HepG2 (cell line): ENCODE data around the gene RPL3. TPM values are rescaled to one million over a fixed set of nuclear protein-coding genes. Genes with fewer than 3 reads are reported as not detected.
A peak's percentile ranks its signal among the peaks of the same experiment; 100 is the strongest.

ENCODE experiments used
- ATAC-seq: fragments of 200-7000 bp; cut with Tn5 transposase; 3 replicates; pipeline ENCODE4 v1.9.1; 2020; ENCODE audit warnings: mild to moderate bottlenecking, moderate library complexity
- BruUV-seq: library from RNA; stranded (reverse); fragments of 400-500 nt; replicated peaks from 2 replicates; lab custom pipeline; 2021; lab: Mats Ljungman, UMichigan
- CTCF ChIA-PET: fragments of 300-600 bp; formaldehyde crosslinking; extraction: SDS; loops from one replicate; lab custom pipeline; 2021; ENCODE audit warnings: low total read pairs, inconsistent platforms, low intra/inter-chr PET ratio; lab: Yijun Ruan, JAX
- POLR2A ChIA-PET: fragments of 350-600 bp; sonication (Branson Sonifier 250); formaldehyde crosslinking; loops from one replicate; lab custom pipeline; 2020; ENCODE audit warnings: antibody characterized with exemption, inconsistent platforms; lab: Yijun Ruan, JAX
- DNase-seq: peaks from one replicate; pipeline ENCODE4 v3.0.0-alpha.2; 2015; ENCODE audit warnings: low spot score
- FAIRE-seq: peaks from 3 replicates; lab custom pipeline; 2011; peaks lifted over from hg19 to GRCh38; lab: Jason Lieb, UNC
- H2AFZ ChIP-seq: one replicate; pipeline ENCODE4 v1.6.1; 2011; ENCODE audit warnings: low read length, inconsistent platforms
- H3K27ac ChIP-seq: fragments of 300-600 bp; 3 replicates; pipeline ENCODE4 v1.8.0; 2011; ENCODE audit warnings: mixed run types, mild to moderate bottlenecking, mixed read lengths, low read length, inconsistent platforms; ENCODE audit not compliant: insufficient read depth; ENCODE audit errors: extremely low read length
- H3K27me3 ChIP-seq, 2 experiments: fragments of 200-600 bp in 1 of 2; 2 replicates in 1 of 2; 3 replicates in 1 of 2; pipeline versions ENCODE4 v1.6.0 to v1.8.0; 2011; ENCODE audit warnings: low read length in 2 of 2, mild to moderate bottlenecking in 2 of 2, moderate library complexity in 2 of 2, inconsistent platforms in 1 of 2; ENCODE audit not compliant: insufficient read depth in 2 of 2, control insufficient read depth in 1 of 2
- H3K36me3 ChIP-seq, 2 experiments: fragments of 200-600 bp in 1 of 2; replicated peaks in 1 of 2; 2 replicates in 1 of 2; 3 replicates in 1 of 2; pipeline versions ENCODE4 v1.5.1 to v1.8.0; 2011; ENCODE audit warnings: low read length in 2 of 2, inconsistent platforms in 1 of 2; ENCODE audit not compliant: insufficient read depth in 2 of 2, control insufficient read depth in 1 of 2
- H3K4me1 ChIP-seq: 2 replicates; pipeline ENCODE4 v1.5.1; 2012; ENCODE audit warnings: low read length, inconsistent platforms; ENCODE audit not compliant: insufficient read depth
- H3K4me2 ChIP-seq: 2 replicates; pipeline ENCODE4 v1.6.0; 2011; ENCODE audit warnings: low read depth, low read length, inconsistent platforms
- H3K4me3 ChIP-seq, 3 experiments: fragments of 200-600 bp in 1 of 3; sonication (generic), shearing (Covaris generic) in 1 of 3; replicated peaks in 1 of 3; 2 replicates each; pipeline ENCODE4 v1.5.1; 2011 to 2016; ENCODE audit warnings: low read length in 3 of 3, inconsistent platforms in 2 of 3, low read depth in 2 of 3, mild to moderate bottlenecking in 2 of 3, control low read depth in 1 of 3, mixed read lengths in 1 of 3; ENCODE audit not compliant: insufficient read depth in 1 of 3
- H3K79me2 ChIP-seq: one replicate; pipeline ENCODE4 v1.6.1; 2011; ENCODE audit warnings: low read length, inconsistent platforms; ENCODE audit not compliant: insufficient read depth
- H3K9ac ChIP-seq: 2 replicates; pipeline ENCODE4 v1.6.0; 2011; ENCODE audit warnings: mild to moderate bottlenecking, low read depth, low read length, inconsistent platforms; ENCODE audit not compliant: insufficient read depth
- H3K9me3 ChIP-seq: 2 replicates; pipeline ENCODE4 v1.5.1; 2012; ENCODE audit warnings: mild to moderate bottlenecking, low read length
- H4K20me1 ChIP-seq: 2 replicates; pipeline ENCODE4 v1.6.0; 2011; ENCODE audit warnings: inconsistent platforms, mild to moderate bottlenecking, low read length, moderate library complexity; ENCODE audit not compliant: insufficient read depth
- CHCHD3 ChIP-seq: sonication (generic); formaldehyde crosslinking; IDR thresholded peaks from 2 replicates; pipeline ENCODE4 v1.8.0; 2022; ENCODE audit warnings: mild to moderate bottlenecking, missing genetic modification reagents, moderate library complexity
- MBD4 ChIP-seq: IDR thresholded peaks from 2 replicates; pipeline ENCODE4 v1.6.1; 2012; ENCODE audit warnings: low read length, inconsistent platforms, borderline replicate concordance
- ZKSCAN1 ChIP-seq: fragments of 150-350 bp; IDR thresholded peaks from 2 replicates; pipeline ENCODE4 v1.6.1; 2014; ENCODE audit warnings: low read length
- ZNF382 ChIP-seq: sonication (generic); formaldehyde crosslinking; IDR thresholded peaks from 2 replicates; pipeline ENCODE4 v1.5.0; 2020; ENCODE audit warnings: missing genetic modification reagents, mild to moderate bottlenecking, borderline replicate concordance
- ZNF768 ChIP-seq: sonication (generic); formaldehyde crosslinking; IDR thresholded peaks from 2 replicates; pipeline ENCODE4 v1.4.0; 2020; ENCODE audit warnings: missing genetic modification reagents
- ZNF850 ChIP-seq: sonication (generic); formaldehyde crosslinking; conservative IDR thresholded peaks from 2 replicates; pipeline ENCODE4 v1.9.0; 2021; ENCODE audit warnings: mild to moderate bottlenecking, missing genetic modification reagents
- WGBS: methylation state at CpG from one replicate; pipeline ENCODE4 v1.1.6; 2017; ENCODE audit warnings: low lambda C conversion rate; 5-methylcytosine and 5-hydroxymethylcytosine counted together
- in situ Hi-C: cut with HindIII; loops from 2 replicates; pipeline ENCODE4 v1.10.0; 2017; ENCODE audit warnings: low pct_unique_long_range_greater_than_20kb; ENCODE audit not compliant: extremely low pct_ligation_motif_present
- intact Hi-C: fragments of 100-400 bp; cut with micrococcal nuclease; formaldehyde crosslinking; loops from one replicate; pipeline ENCODE4 v1.10.0; 2022; ENCODE audit not compliant: unreplicated experiment
- polyA plus RNA-seq, 8 experiments: library from polyadenylated mRNA; depleted of rRNA in 3 of 8; stranded (reverse) in 7 of 8; unstranded in 1 of 8; fragments of >200 nt; fragmentation: Illumina TruSeq in 4 of 8; extraction: Trizol in 4 of 8; gene quantifications; 2 replicates each; pipeline versions ENCODE4 v1.2.1 to v1.2.3, GENCODE V29; 2011 to 2016; ENCODE audit warnings: low read depth in 4 of 8, missing spikeins in 1 of 8, mixed read lengths in 1 of 8; ENCODE audit not compliant: insufficient read depth in 1 of 8
- total RNA-seq, 5 experiments: library from RNA; depleted of rRNA; stranded (reverse); fragments of >200 nt; fragmentation: Illumina TruSeq; extraction: Trizol; gene quantifications; 2 replicates each; pipeline ENCODE4 v1.2.3, GENCODE V29; 2016; ENCODE audit warnings: low read depth in 1 of 5

Gene RPL3
- total and polyA plus RNA-seq, 2 of the 13 experiments (the other 11 are each of a cell fraction or from before 2014, with no cell fraction given), result 1,051 to 3,279 TPM

DNA sequence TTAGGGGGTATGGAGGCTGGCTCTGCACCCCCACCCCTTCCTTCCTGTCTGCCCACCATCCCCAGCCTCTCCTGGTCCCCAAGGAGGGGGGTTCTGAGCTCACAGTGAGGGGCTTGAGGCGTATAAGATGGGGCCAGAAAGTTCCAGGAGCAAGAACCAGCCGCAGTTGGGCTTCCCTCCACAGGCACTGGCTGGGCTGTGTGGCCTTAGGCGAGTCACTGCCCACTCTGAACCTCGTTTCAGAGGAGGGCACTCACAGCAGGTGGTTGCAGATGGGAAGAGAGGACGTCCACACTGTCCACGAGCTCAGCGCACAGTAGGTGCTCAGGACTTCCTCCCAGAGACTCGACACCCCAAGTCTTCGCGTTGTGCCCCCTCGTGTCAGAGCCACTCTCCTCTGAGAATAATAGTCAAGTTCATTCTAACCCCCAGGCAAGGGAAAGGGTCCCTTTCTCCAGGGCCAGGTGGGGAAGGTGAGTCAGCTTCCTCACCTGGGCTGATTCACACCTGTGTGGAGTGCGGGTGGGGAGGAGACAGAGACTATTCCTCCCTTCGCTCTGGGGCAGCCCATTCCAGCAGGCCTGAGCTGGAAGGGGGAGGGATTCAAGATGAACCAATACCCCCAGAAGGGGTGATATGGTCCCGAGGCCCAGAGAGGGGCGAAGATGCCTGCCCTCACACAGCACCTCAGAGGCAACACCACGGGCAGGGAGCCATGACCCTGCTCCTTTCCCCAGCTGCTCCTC, 29.3 kb downstream of the RPL3 start:
- TF ChIP-seq MBD4 (no peak), ZKSCAN1 (peak; percentile 86), ZNF768 (peak; percentile 96)
- Histone ChIP-seq H3K4me1 (peaks cover 75% of the 10 kb centered on the region), H3K36me3 (no peaks in the 10 kb centered on the region), H3K4me2 (peak overlapping the region; percentile 44), H3K4me3 (peak overlapping the region in 1 of 3 experiments; percentile 38; a peak in 1 of 6 replicates), H3K9ac (no peak overlapping the region), H4K20me1 (no peaks in the 10 kb centered on the region), H2AFZ (no peak overlapping the region), H3K27me3 (peaks cover 5 to 13% of the 10 kb centered on the region in 2 experiments; a peak in 4 of 5 replicates), H3K27ac (no peak overlapping the region), H3K9me3 (0 out of 2 replicates have a peak, but pooled peaks cover under 1% of the 10 kb centered on the region), H3K79me2 (no peaks in the 10 kb centered on the region)
- no peak for FAIRE-seq
- POLR2A ChIA-PET, result interaction anchor here (0.6 to 3.6 kb wide), 7 partner anchors 7 to 49 kb away, joined by 3 to 21 read pairs (median 9); partner anchors contain the start of genes PDGFB and RPL3
- BruUV-seq, result no TSS peak
- no peak for DNase-seq
- intact Hi-C loops (loop anchor here (5.0 kb wide), 1 partner anchor 118 kb away; no protein-coding TSS in a partner anchor), in situ Hi-C loops (no loop called here)
- 22% methylated on average over 2 of the region's 16 CpGs for WGBS
- no peak for ATAC-seq
- CTCF ChIA-PET, result no interaction called here

GRCh38 chr22:39289533-39289932, 29.9 kb downstream of the RPL3 start:
- Histone ChIP-seq H3K4me2 (peak overlapping the region; percentile 33; the same call in 1 of the 2 replicates), H3K79me2 (no peaks in the 10 kb centered on the region), H3K4me3 (no peak overlapping the region), H3K9ac (no peak overlapping the region), H3K36me3 (no peaks in the 10 kb centered on the region), H3K27me3 (peaks cover 5 to 13% of the 10 kb centered on the region in 2 experiments; a peak in 4 of 5 replicates), H3K9me3 (0 out of 2 replicates have a peak, but pooled peaks cover 6% of the 10 kb centered on the region), H3K27ac (no peak overlapping the region), H2AFZ (no peak overlapping the region), H3K4me1 (peaks cover 74% of the 10 kb centered on the region), H4K20me1 (no peaks in the 10 kb centered on the region)
- DNase-seq (no peak), ATAC-seq (peak; percentile 17; the same call in 2 of the 3 replicates), FAIRE-seq (no peak)
- TF ChIP-seq CHCHD3 (0 out of 2 replicates have a peak, but pooled peaks have one; percentile 24), ZNF382 (CRISPR knock-in tag) (no peak), ZNF850 (no peak)
- POLR2A ChIA-PET, result interaction anchor here (3.5 kb wide), 1 partner anchor 30 kb away, joined by 21 read pairs; the partner anchor contains the start of gene RPL3
- no TSS peak for BruUV-seq
- WGBS, result 0% methylated on average over 6 of the region's 14 CpGs
- intact Hi-C loops (no loop called here), in situ Hi-C loops (no loop called here)
- CTCF ChIA-PET, result no interaction called here
